Esophagus muscularis mucosa (tissue), 3 donors: ENCODE data around the gene NLK.

Experiments used
- POLR2A ChIP-seq: fragments of 450-650 bp; IDR thresholded peaks from one replicate; pipeline ENCODE4 v1.6.1; 2017; ENCODE audit warnings: antibody characterized with exemption, moderate library complexity, mild to moderate bottlenecking, low read depth
- TF ChIP-seq, protein P1 (sequence below), 3 experiments: fragments of 200-600 bp in 2 of 3; fragments of 450-650 bp in 1 of 3; sonication (generic) in 2 of 3; IDR thresholded peaks; one replicate each; pipeline ENCODE4 v1.5.1; 2017 to 2019; ENCODE audit warnings: antibody characterized with exemption in 3 of 3, mild to moderate bottlenecking in 2 of 3, moderate library complexity in 1 of 3

DNA sequence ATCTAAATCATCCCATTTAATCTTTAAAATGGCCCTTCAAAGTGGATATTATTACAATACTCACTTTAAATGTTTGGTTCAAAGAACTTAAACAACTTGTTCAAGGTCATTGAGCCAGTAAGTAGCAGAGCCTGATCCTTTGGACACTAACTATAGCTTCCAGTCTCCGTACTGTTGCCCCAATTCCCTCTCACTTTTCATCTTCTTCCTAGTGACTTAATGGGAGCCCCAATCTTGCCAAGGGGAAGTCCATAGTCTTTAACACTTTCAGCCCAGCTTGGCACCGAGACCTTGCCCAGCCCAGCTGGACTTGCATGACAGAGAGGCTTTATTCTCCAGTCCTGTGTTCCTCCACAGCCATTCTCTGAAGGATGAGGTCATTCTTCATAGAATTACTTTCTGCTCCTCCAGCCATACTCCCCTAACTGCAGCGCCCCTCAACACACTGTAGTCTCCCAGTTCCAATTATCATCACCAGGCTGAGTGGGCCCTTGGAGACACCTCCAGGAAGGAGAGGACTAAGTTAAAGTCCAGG, 49.2 kb upstream of the NLK start:
- no peak for TF ChIP-seq POLR2A
- TF ChIP-seq, protein P1, sequence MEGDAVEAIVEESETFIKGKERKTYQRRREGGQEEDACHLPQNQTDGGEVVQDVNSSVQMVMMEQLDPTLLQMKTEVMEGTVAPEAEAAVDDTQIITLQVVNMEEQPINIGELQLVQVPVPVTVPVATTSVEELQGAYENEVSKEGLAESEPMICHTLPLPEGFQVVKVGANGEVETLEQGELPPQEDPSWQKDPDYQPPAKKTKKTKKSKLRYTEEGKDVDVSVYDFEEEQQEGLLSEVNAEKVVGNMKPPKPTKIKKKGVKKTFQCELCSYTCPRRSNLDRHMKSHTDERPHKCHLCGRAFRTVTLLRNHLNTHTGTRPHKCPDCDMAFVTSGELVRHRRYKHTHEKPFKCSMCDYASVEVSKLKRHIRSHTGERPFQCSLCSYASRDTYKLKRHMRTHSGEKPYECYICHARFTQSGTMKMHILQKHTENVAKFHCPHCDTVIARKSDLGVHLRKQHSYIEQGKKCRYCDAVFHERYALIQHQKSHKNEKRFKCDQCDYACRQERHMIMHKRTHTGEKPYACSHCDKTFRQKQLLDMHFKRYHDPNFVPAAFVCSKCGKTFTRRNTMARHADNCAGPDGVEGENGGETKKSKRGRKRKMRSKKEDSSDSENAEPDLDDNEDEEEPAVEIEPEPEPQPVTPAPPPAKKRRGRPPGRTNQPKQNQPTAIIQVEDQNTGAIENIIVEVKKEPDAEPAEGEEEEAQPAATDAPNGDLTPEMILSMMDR (IDR thresholded peaks at IDR 0.05) = no peak
